SK-N-SH (cell line): ENCODE measurements around the gene RCAN1. TPM values are rescaled to one million over a fixed set of nuclear protein-coding genes. Genes with fewer than 3 reads are reported as not detected.

ENCODE experiments used
- CTCF ChIA-PET: fragments of 300-600, 350-600 bp; formaldehyde crosslinking; extraction: SDS; loops from one replicate; lab custom pipeline; 2021; lab: Yijun Ruan, JAX
- POLR2A ChIA-PET: fragments of 350-600 bp; sonication (Branson Sonifier 250); formaldehyde crosslinking; extraction: SDS; loops from one replicate; lab custom pipeline; 2020; ENCODE audit warnings: antibody characterized with exemption, inconsistent platforms; lab: Yijun Ruan, JAX
- DNase-seq: peaks from one replicate; pipeline ENCODE4 v3.0.0; 2012
- H2AFZ ChIP-seq: fragments of 200-600 bp; sonication (generic); 2 replicates; pipeline ENCODE4 v1.8.1; 2016; ENCODE audit warnings: antibody characterized with exemption, mild to moderate bottlenecking, low read depth
- H3F3A ChIP-seq: fragments of 200-600 bp; sonication (generic); replicated peaks from 2 replicates; pipeline ENCODE3; 2016; ENCODE audit warnings: antibody characterized with exemption, mild to moderate bottlenecking; ENCODE audit not compliant: insufficient read depth
- H3K27ac ChIP-seq, 2 experiments: fragments of 200-500 bp in 1 of 2; fragments of 200-600 bp in 1 of 2; sonication (Bioruptor generic) in 1 of 2; sonication (generic), shearing (Covaris generic) in 1 of 2; 2 replicates each; pipeline versions ENCODE4 v1.5.1 to v1.6.1; 2014 to 2016; ENCODE audit warnings: low read depth in 2 of 2, inconsistent platforms in 1 of 2, low read length in 1 of 2, mild to moderate bottlenecking in 1 of 2, mixed read lengths in 1 of 2
- H3K27me3 ChIP-seq: fragments of 200-600 bp; sonication (generic), shearing (Covaris generic); 2 replicates; pipeline ENCODE4 v1.6.1; 2016; ENCODE audit warnings: mixed run types; ENCODE audit not compliant: insufficient read depth
- H3K36me3 ChIP-seq, 2 experiments: fragments of 200-500 bp in 1 of 2; fragments of 200-600 bp in 1 of 2; sonication (Bioruptor generic) in 1 of 2; sonication (generic) in 1 of 2; replicated peaks in 1 of 2; 2 replicates each; pipeline versions ENCODE3 to v1.5.1; 2014 to 2016; ENCODE audit warnings: low read length in 1 of 2, mild to moderate bottlenecking in 1 of 2; ENCODE audit not compliant: insufficient read depth in 2 of 2, control insufficient read depth in 1 of 2
- H3K4me1 ChIP-seq, 2 experiments: fragments of 200-500 bp in 1 of 2; fragments of 200-600 bp in 1 of 2; sonication (Bioruptor generic) in 1 of 2; sonication (generic), shearing (Covaris generic) in 1 of 2; 2 replicates each; pipeline versions ENCODE4 v1.5.1 to v1.6.1; 2014 to 2016; ENCODE audit warnings: low read depth in 1 of 2, low read length in 1 of 2, mixed run types in 1 of 2; ENCODE audit not compliant: insufficient read depth in 2 of 2, control insufficient read depth in 1 of 2
- H3K4me2 ChIP-seq: fragments of 200-600 bp; sonication (generic), shearing (Covaris generic); 2 replicates; pipeline ENCODE4 v1.6.1; 2017; ENCODE audit warnings: mixed run types
- H3K4me3 ChIP-seq, 2 experiments: fragments of 200-500 bp in 1 of 2; fragments of 200-600 bp in 1 of 2; sonication (Bioruptor generic) in 1 of 2; sonication (generic), shearing (Covaris generic) in 1 of 2; 2 replicates each; pipeline versions ENCODE4 v1.5.1 to v1.8.1; 2014 to 2016; ENCODE audit warnings: low read depth in 2 of 2, inconsistent platforms in 1 of 2, low read length in 1 of 2, mild to moderate bottlenecking in 1 of 2, mixed read lengths in 1 of 2, moderate library complexity in 1 of 2
- H3K79me2 ChIP-seq: fragments of 200-600 bp; sonication (generic); 2 replicates; pipeline ENCODE4 v1.8.1; 2017; ENCODE audit warnings: mild to moderate bottlenecking; ENCODE audit not compliant: insufficient read depth
- H3K9ac ChIP-seq: fragments of 200-600 bp; sonication (generic); 2 replicates; pipeline ENCODE4 v1.6.1; 2017; ENCODE audit warnings: mixed run types
- H3K9me2 ChIP-seq: fragments of 200-600 bp; sonication (generic); 2 replicates; pipeline ENCODE4 v1.6.1; 2017; ENCODE audit warnings: mixed run types
- H3K9me3 ChIP-seq: fragments of 200-600 bp; sonication (generic); 2 replicates; pipeline ENCODE4 v1.6.1; 2017; ENCODE audit warnings: mixed run types, mild to moderate bottlenecking, moderate library complexity
- H4K20me1 ChIP-seq: fragments of 200-600 bp; sonication (generic); 2 replicates; pipeline ENCODE4 v1.6.1; 2017; ENCODE audit warnings: mild to moderate bottlenecking, mixed run types; ENCODE audit not compliant: insufficient read depth
- CTCF ChIP-seq: fragments of 200-600 bp; sonication (generic); IDR thresholded peaks from 2 replicates; pipeline ENCODE4 v1.6.1; 2017; ENCODE audit warnings: antibody characterized with exemption, mild to moderate bottlenecking, moderate library complexity
- ELF1 ChIP-seq: IDR thresholded peaks from 2 replicates; pipeline ENCODE4 v1.4.0; 2012
- EP300 ChIP-seq, 2 experiments: IDR thresholded peaks; 2 replicates each; pipeline versions ENCODE4 v1.4.0 to v1.6.1; 2012; ENCODE audit warnings: borderline replicate concordance in 1 of 2, low read depth in 1 of 2, low read length in 1 of 2
- FOSL2 ChIP-seq: IDR thresholded peaks from 2 replicates; pipeline ENCODE4 v1.4.0; 2012; ENCODE audit warnings: low read depth, mild to moderate bottlenecking, moderate library complexity, borderline replicate concordance
- FOXM1 ChIP-seq: IDR thresholded peaks from 2 replicates; pipeline ENCODE4 v1.4.0; 2012; ENCODE audit warnings: low read depth, mild to moderate bottlenecking
- GATA2 ChIP-seq: sonication (generic); formaldehyde crosslinking; IDR thresholded peaks from 2 replicates; pipeline ENCODE4 v1.5.0; 2020; ENCODE audit warnings: mild to moderate bottlenecking, missing genetic modification reagents
- IRF3 ChIP-seq: fragments of 150-350 bp; IDR thresholded peaks from 2 replicates; pipeline ENCODE4 v1.6.1; 2016; ENCODE audit warnings: mild to moderate bottlenecking, low read depth, low read length
- JUND ChIP-seq: IDR thresholded peaks from 2 replicates; pipeline ENCODE4 v1.4.0; 2012
- MXI1 ChIP-seq: IDR thresholded peaks from 2 replicates; pipeline ENCODE4 v1.6.1; 2012; ENCODE audit warnings: mild to moderate bottlenecking, low read depth, low read length, improper control_type of control experiment
- NFIC ChIP-seq: IDR thresholded peaks from 2 replicates; pipeline ENCODE4 v1.4.0; 2012; ENCODE audit warnings: borderline replicate concordance
- NRF1 ChIP-seq: IDR thresholded peaks from 2 replicates; pipeline ENCODE4 v1.6.1; 2012; ENCODE audit warnings: low read depth, mild to moderate bottlenecking, low read length
- PBX3 ChIP-seq: IDR thresholded peaks from 2 replicates; pipeline ENCODE4; 2012
- POLR2AphosphoS5 ChIP-seq: IDR thresholded peaks from 2 replicates; pipeline ENCODE4 v1.6.1; 2012; ENCODE audit warnings: low read depth, low read length
- TAF1 ChIP-seq: IDR thresholded peaks from 2 replicates; pipeline ENCODE4 v1.6.1; 2012; ENCODE audit warnings: low read depth, mild to moderate bottlenecking, low read length, moderate library complexity, borderline replicate concordance
- TCF12 ChIP-seq: IDR thresholded peaks from 2 replicates; pipeline ENCODE4 v1.4.0; 2012
- USF1 ChIP-seq: IDR thresholded peaks from 2 replicates; pipeline ENCODE4 v1.4.0; 2012; ENCODE audit warnings: low read depth, borderline replicate concordance
- YY1 ChIP-seq: IDR thresholded peaks from 2 replicates; pipeline ENCODE4 v1.4.0; 2012; ENCODE audit warnings: low read depth, mild to moderate bottlenecking
- ZBTB33 ChIP-seq: IDR thresholded peaks from 2 replicates; pipeline ENCODE4 v1.4.0; 2012; ENCODE audit warnings: low read depth, borderline replicate concordance
- WGBS: methylation state at CpG from one replicate; pipeline ENCODE4 v1.1.6; 2017; ENCODE audit warnings: low lambda C conversion rate; 5-methylcytosine and 5-hydroxymethylcytosine counted together
- polyA plus RNA-seq, 3 experiments: library from polyadenylated mRNA; depleted of rRNA; stranded (reverse); fragments of >200 nt; gene quantifications; 2 replicates each; pipeline ENCODE4 v1.2.3, GENCODE V29; 2012

RCAN1 gene
- polyA plus RNA-seq, 1 of the 3 experiments (the other 2 are of a cell fraction) = 16.7 TPM

- H3K27ac ChIP-seq = no peak overlapping the region; a peak in 1 of 4 replicates
- WGBS = 87% methylated on average over 7 of the region's 7 CpGs
- H3K9ac ChIP-seq = no peak overlapping the region
- CTCF ChIA-PET = no interaction called here
- H3F3A ChIP-seq = no peaks in the 10 kb centered on the region
- no peaks in the 10 kb centered on the region for H4K20me1 ChIP-seq
- no peaks in the 10 kb centered on the region for H3K36me3 ChIP-seq
- H3K4me1 ChIP-seq = peaks cover 3 to 5% of the 10 kb centered on the region in 2 experiments; a peak in 2 of 4 replicates
- no peak overlapping the region for H3K4me3 ChIP-seq
- DNase-seq = no peak
- H3K27me3 ChIP-seq = no peaks in the 10 kb centered on the region
- no peak overlapping the region for H3K4me2 ChIP-seq
- H2AFZ ChIP-seq = no peak overlapping the region
- TF ChIP-seq FOXM1 (no peak), JUND (no peak), GATA2 (CRISPR knock-in tag) (no peak), POLR2AphosphoS5 (no peak), USF1 (no peak), IRF3 (no peak), NRF1 (no peak), TAF1 (no peak), YY1 (no peak), ZBTB33 (no peak), CTCF (no peak)
- TF ChIP-seq, all 33 proteins: peak for 0
- Histone ChIP-seq H3K9me3 (no peaks in the 10 kb centered on the region), H3K9me2 (no peaks in the 10 kb centered on the region), H3K79me2 (no peaks in the 10 kb centered on the region)
- POLR2A ChIA-PET = no interaction called here
Measured at GRCh38 chr21:34599534-34600101, 15.3 kb downstream of the RCAN1 start.

GRCh38 chr21:34598931-34599400 lies 15.9 kb downstream of the RCAN1 start:
- DNase-seq = peak; percentile 33
- Histone ChIP-seq H3K79me2 (no peaks in the 10 kb centered on the region), H3K9me3 (no peaks in the 10 kb centered on the region), H3K27ac (peak overlapping the region in 1 of 2 experiments; percentile 30; a peak in 1 of 4 replicates), H3K4me1 (peaks cover 3 to 5% of the 10 kb centered on the region in 2 experiments; a peak in 2 of 4 replicates), H2AFZ (no peak overlapping the region), H3K9me2 (no peaks in the 10 kb centered on the region), H3K9ac (no peak overlapping the region), H3K27me3 (no peaks in the 10 kb centered on the region), H3F3A (no peaks in the 10 kb centered on the region), H3K4me2 (no peak overlapping the region), H3K36me3 (no peaks in the 10 kb centered on the region), H4K20me1 (no peaks in the 10 kb centered on the region), H3K4me3 (no peak overlapping the region)
- ChIA-PET POLR2A (no interaction called here), CTCF (no interaction called here)
- TF ChIP-seq FOSL2 (peak; percentile 68; the same call in 1 of the 2 replicates), PBX3 (peak; percentile 69), ELF1 (0 out of 2 replicates have a peak, but pooled peaks have one; percentile 5), NFIC (peak; percentile 42; the same call in 1 of the 2 replicates), TCF12 (peak; percentile 88), MXI1 (no peak), EP300 (IDR thresholded peaks at IDR 0.05; ENCODE audit: borderline replicate concordance in 1 of 2, low read depth in 1 of 2, low read length in 1 of 2) (peak; percentile 23 to 46; a peak in 1 of 4 replicates), NRF1 (no peak)
- WGBS = 34% methylated on average over 4 of the region's 4 CpGs
